ENCODE data around the gene DGKE. TPM values are rescaled to one million over a fixed set of nuclear protein-coding genes. Genes with fewer than 3 reads are reported as not detected.

The DGKE gene
- total and polyA plus RNA-seq, 3 donors from 2014 or later, result 13.3 to 27.7 (median 26.3) TPM

DNA sequence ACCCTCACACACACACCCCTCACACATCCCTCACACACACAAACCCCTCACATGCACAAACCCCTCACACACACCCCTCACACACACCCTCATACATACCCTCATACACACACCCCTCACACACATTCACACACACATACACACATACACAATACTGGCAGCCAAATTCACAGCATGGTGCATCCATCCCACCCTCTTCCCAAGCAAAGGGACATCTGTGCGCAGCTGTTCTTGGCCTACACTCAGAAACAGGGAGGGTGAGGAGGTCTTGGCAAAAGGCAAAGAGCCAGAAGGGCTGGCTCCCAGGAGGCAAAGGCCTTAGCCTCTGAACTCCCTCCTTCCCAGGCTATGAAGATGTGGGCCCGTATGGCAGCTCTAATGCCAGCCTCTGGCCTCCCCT, 23.6 kb upstream of the DGKE start:
- no peaks in the 10 kb centered on the region for H3K36me3 ChIP-seq (ENCODE audit: low read depth, missing control alignments)
- WGBS, 2 donors, result 58 to 78% methylated on average over 1 to 2 of the region's 2 CpGs
- intact Hi-C loops (cut with DNase I; ENCODE audit: low total_unique reads), result loop anchor here (10.0 kb wide), 1 partner anchor 134 kb away; no protein-coding TSS in a partner anchor
- no peaks in the 10 kb centered on the region for H3K9me3 ChIP-seq
- H3K4me1 ChIP-seq, result peaks cover 4% of the 10 kb centered on the region
- TF ChIP-seq CTCF (IDR thresholded peaks at IDR 0.05) (no peak), POLR2A (IDR thresholded peaks at IDR 0.05) (no peak)
- H3K27me3 ChIP-seq, result no peaks in the 10 kb centered on the region
- H3K4me3 ChIP-seq, result no peak overlapping the region
- H3K27ac ChIP-seq, result no peak overlapping the region
- no peak for DNase-seq

DNA sequence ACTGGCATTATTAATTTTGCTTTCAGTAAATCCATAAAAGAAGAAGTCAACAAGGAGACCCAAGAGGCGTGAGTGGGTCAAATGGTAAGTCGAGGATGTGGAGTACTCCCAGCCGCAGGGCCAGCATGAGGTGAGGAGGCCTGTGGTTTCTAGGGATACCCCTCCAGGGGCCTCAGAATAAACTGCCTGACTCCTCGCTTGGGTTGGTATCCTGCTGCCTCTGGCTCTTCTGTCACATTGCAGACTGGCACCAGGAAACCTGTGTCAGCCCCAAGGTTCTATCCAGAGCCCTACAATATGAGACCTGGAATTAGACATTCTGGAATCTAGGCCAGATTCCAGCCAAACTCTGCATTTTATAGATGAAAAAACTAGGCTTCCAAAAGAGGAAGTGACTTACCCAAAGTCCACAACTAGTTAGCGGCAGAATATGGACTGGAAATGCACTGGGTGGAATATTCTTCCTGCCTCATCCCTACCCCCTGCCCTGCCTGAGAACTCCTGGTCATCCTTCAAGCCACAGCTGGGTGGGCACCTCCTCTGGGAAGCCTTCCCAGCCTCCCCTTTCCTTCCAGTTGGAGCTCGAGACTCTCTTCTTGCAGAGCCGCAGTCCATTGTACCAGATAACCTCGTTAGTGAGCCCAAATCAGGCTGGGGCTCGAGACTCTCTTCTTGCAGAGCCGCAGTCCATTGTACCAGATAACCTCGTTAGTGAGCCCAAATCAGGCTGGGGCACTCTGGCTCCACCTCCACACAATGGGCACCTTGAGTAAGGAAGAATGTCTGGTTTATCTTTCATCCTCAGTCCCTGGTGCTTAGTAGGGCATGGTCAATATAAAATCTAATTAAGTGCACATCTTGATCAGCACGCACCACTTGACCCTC, 22.8 kb upstream of the DGKE start:
- Histone ChIP-seq H3K27ac (no peak overlapping the region), H3K27me3 (no peaks in the 10 kb centered on the region), H3K36me3 (ENCODE audit: low read depth, missing control alignments) (no peaks in the 10 kb centered on the region), H3K9me3 (no peaks in the 10 kb centered on the region), H3K4me1 (peaks cover 4% of the 10 kb centered on the region), H3K4me3 (no peak overlapping the region)
- TF ChIP-seq POLR2A (IDR thresholded peaks at IDR 0.05), result no peak
- TF ChIP-seq CTCF (IDR thresholded peaks at IDR 0.05), result no peak
- no peak for DNase-seq
- intact Hi-C loops (cut with DNase I; ENCODE audit: low total_unique reads), result loop anchor here (10.0 kb wide), 1 partner anchor 134 kb away; no protein-coding TSS in a partner anchor
- WGBS, 2 donors, result 89 to 98% methylated on average over 12 of the region's 12 CpGs

- H3K36me3 ChIP-seq (ENCODE audit: low read depth, missing control alignments), result no peaks in the 10 kb centered on the region
- no peak for TF ChIP-seq POLR2A (IDR thresholded peaks at IDR 0.05)
- no peak for TF ChIP-seq CTCF (IDR thresholded peaks at IDR 0.05)
- intact Hi-C loops (cut with DNase I; ENCODE audit: low total_unique reads), result loop anchor here (10.0 kb wide), 1 partner anchor 132 kb away; no protein-coding TSS in a partner anchor
- H3K27ac ChIP-seq, result no peak overlapping the region
- 82 to 96% methylated on average over 6 to 7 of the region's 7 CpGs for WGBS, 2 donors
- no peak overlapping the region for H3K4me3 ChIP-seq
- no peak for DNase-seq
- H3K9me3 ChIP-seq, result no peaks in the 10 kb centered on the region
- H3K27me3 ChIP-seq, result no peaks in the 10 kb centered on the region
- peaks cover 4% of the 10 kb centered on the region for H3K4me1 ChIP-seq
These were observed 21.0 kb upstream of the DGKE start for GRCh38 chr17:56812901-56813388.

DNA sequence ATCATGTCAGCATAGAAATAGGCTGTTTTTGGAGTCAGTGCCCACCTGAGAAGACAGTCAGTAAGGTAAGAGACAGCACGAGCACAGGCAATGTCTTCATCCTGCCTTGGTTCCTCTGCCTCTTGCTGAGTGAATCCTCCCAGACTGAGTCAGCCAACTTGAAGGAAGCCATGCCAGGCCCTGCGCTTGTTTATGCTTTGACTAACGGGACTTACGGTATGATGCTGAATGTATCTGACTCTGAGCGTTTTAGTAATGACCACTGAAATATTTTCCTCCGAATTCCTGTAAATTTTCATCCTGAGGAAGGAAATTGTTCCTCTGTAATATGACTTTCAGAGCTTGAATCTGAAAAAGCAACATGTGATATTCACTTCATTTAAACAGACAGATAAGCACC, 18.2 kb upstream of the DGKE start:
- Histone ChIP-seq H3K4me3 (no peak overlapping the region), H3K36me3 (ENCODE audit: low read depth, missing control alignments) (no peaks in the 10 kb centered on the region), H3K27ac (no peak overlapping the region), H3K27me3 (no peaks in the 10 kb centered on the region), H3K4me1 (no peaks in the 10 kb centered on the region), H3K9me3 (no peaks in the 10 kb centered on the region)
- TF ChIP-seq CTCF (IDR thresholded peaks at IDR 0.05), result no peak
- TF ChIP-seq POLR2A (IDR thresholded peaks at IDR 0.05), result no peak
- WGBS, 2 donors, result 81 to 82% methylated on average over 6 of the region's 6 CpGs
- intact Hi-C loops (cut with DNase I; ENCODE audit: low total_unique reads), result loop anchor here (10.0 kb wide), 1 partner anchor 129 kb away; no protein-coding TSS in a partner anchor
- DNase-seq, result no peak
